ENCODE data around the gene KCNJ15. TPM values are rescaled to one million over a fixed set of nuclear protein-coding genes. Genes with fewer than 3 reads are reported as not detected.

The KCNJ15 gene
- total RNA-seq, 4 donors from 2014 or later, result 0.14 to 0.16 TPM; not detected in 2

- Histone ChIP-seq H3K27me3 (no peaks in the 10 kb centered on the region), H3K4me3 (no peak overlapping the region), H3K36me3 (no peaks in the 10 kb centered on the region), H3K4me1 (peaks cover 0 to 13% (median 6%) of the 10 kb centered on the region in 4 donors), H3K27ac (no peak overlapping the region), H3K9me3 (no peaks in the 10 kb centered on the region)
- in situ Hi-C loops (cut with MboI; ENCODE audit: low pct_ligation_motif_present in 1 of 4, low pct_unique_long_range_greater_than_20kb in 1 of 4, low sequenced_read_pairs in 3 of 4), result no loop called here
- no peak for DNase-seq
- TF ChIP-seq CTCF (IDR thresholded peaks at IDR 0.05) (no peak), EP300 (IDR thresholded peaks at IDR 0.05; ENCODE audit: low read depth) (no peak), POLR2A (IDR thresholded peaks at IDR 0.05) (no peak), POLR2AphosphoS5 (IDR thresholded peaks at IDR 0.05) (no peak)
- 51 to 88% methylated on average over 2 to 8 of the region's 8 CpGs for WGBS, 2 donors (ENCODE audit: low coverage in 1 of 2)
- intact Hi-C loops (cut with DNase I; ENCODE audit: low total_unique reads), result no loop called here
These were observed 39.4 kb downstream of the KCNJ15 start for GRCh38 chr21:38295997-38296764.

GRCh38 chr21:38297194-38297631, 40.4 kb downstream of the KCNJ15 start:
- Histone ChIP-seq H3K9me3 (no peaks in the 10 kb centered on the region), H3K27me3 (no peaks in the 10 kb centered on the region), H3K27ac (no peak overlapping the region), H3K4me1 (peaks cover 0 to 13% (median 6%) of the 10 kb centered on the region in 4 donors), H3K4me3 (no peak overlapping the region), H3K36me3 (no peaks in the 10 kb centered on the region)
- intact Hi-C loops (cut with DNase I; ENCODE audit: low total_unique reads) (no loop called here), in situ Hi-C loops (cut with MboI; ENCODE audit: low pct_ligation_motif_present in 1 of 4, low pct_unique_long_range_greater_than_20kb in 1 of 4, low sequenced_read_pairs in 3 of 4) (no loop called here)
- WGBS, 2 donors (ENCODE audit: low coverage in 1 of 2), result 37% methylated on average over 3 of the region's 3 CpGs; no CpG with 5 or more reads in 1 of the 2 donors
- DNase-seq, result no peak
- TF ChIP-seq POLR2AphosphoS5 (IDR thresholded peaks at IDR 0.05), result no peak

GRCh38 chr21:38297871-38298270, 41.1 kb downstream of the KCNJ15 start:
- Histone ChIP-seq H3K27ac (no peak overlapping the region), H3K27me3 (no peaks in the 10 kb centered on the region), H3K4me3 (no peak overlapping the region), H3K9me3 (no peaks in the 10 kb centered on the region), H3K4me1 (peaks cover 0 to 13% (median 6%) of the 10 kb centered on the region in 4 donors), H3K36me3 (no peaks in the 10 kb centered on the region)
- intact Hi-C loops (cut with DNase I; ENCODE audit: low total_unique reads), result no loop called here
- in situ Hi-C loops (cut with MboI; ENCODE audit: low pct_ligation_motif_present in 1 of 4, low pct_unique_long_range_greater_than_20kb in 1 of 4, low sequenced_read_pairs in 3 of 4), result no loop called here
- 82 to 86% methylated on average over 3 of the region's 3 CpGs for WGBS, 2 donors (ENCODE audit: low coverage in 1 of 2)
- no peak for TF ChIP-seq CTCF (IDR thresholded peaks at IDR 0.05)
- DNase-seq, result no peak

- no peak overlapping the region for H3K27ac ChIP-seq
- peaks cover 0 to 12% (median 1%) of the 10 kb centered on the region in 4 donors for H3K4me1 ChIP-seq
- in situ Hi-C loops (cut with MboI; ENCODE audit: low pct_ligation_motif_present in 1 of 4, low pct_unique_long_range_greater_than_20kb in 1 of 4, low sequenced_read_pairs in 3 of 4), result no loop called here
- intact Hi-C loops (cut with DNase I; ENCODE audit: low total_unique reads), result no loop called here
- DNase-seq, result no peak
- TF ChIP-seq POLR2AphosphoS5 (IDR thresholded peaks at IDR 0.05) (no peak), EP300 (IDR thresholded peaks at IDR 0.05; ENCODE audit: low read depth) (no peak), POLR2A (IDR thresholded peaks at IDR 0.05) (no peak), CTCF (IDR thresholded peaks at IDR 0.05) (no peak)
- 77 to 84% methylated on average over 3 of the region's 3 CpGs for WGBS, 2 donors (ENCODE audit: low coverage in 1 of 2)
- H3K4me3 ChIP-seq, result no peak overlapping the region
- no peaks in the 10 kb centered on the region for H3K27me3 ChIP-seq
- H3K36me3 ChIP-seq, result no peaks in the 10 kb centered on the region
- H3K9me3 ChIP-seq, result no peaks in the 10 kb centered on the region
These were observed 42.0 kb downstream of the KCNJ15 start for GRCh38 chr21:38298832-38299231.

GRCh38 chr21:38299671-38300070, 42.9 kb downstream of the KCNJ15 start:
- Histone ChIP-seq H3K9me3 (no peaks in the 10 kb centered on the region), H3K27ac (no peak overlapping the region), H3K36me3 (no peaks in the 10 kb centered on the region), H3K4me3 (no peak overlapping the region), H3K27me3 (no peaks in the 10 kb centered on the region), H3K4me1 (peaks cover 0 to 11% (median 0%) of the 10 kb centered on the region in 4 donors)
- TF ChIP-seq CTCF (IDR thresholded peaks at IDR 0.05), result no peak
- no peak for TF ChIP-seq EP300 (IDR thresholded peaks at IDR 0.05; ENCODE audit: low read depth)
- TF ChIP-seq POLR2A (IDR thresholded peaks at IDR 0.05), result no peak
- no peak for TF ChIP-seq POLR2AphosphoS5 (IDR thresholded peaks at IDR 0.05)
- intact Hi-C loops (cut with DNase I; ENCODE audit: low total_unique reads) (no loop called here), in situ Hi-C loops (cut with MboI; ENCODE audit: low pct_ligation_motif_present in 1 of 4, low pct_unique_long_range_greater_than_20kb in 1 of 4, low sequenced_read_pairs in 3 of 4) (no loop called here)
- 92 to 100% methylated on average over 3 to 8 of the region's 8 CpGs for WGBS, 2 donors (ENCODE audit: low coverage in 1 of 2)
- DNase-seq, result no peak

All from transverse colon (tissue), 4 donors.